WTC11 (cell line): ENCODE results near the gene SCGB1D4. TPM values are rescaled to one million over a fixed set of nuclear protein-coding genes. Genes with fewer than 3 reads are reported as not detected.

ENCODE experiments used
- ATAC-seq: fragments of 200-7000 bp; cut with Tn5 transposase; 2 replicates; pipeline ENCODE4 v1.10.0; 2021; ENCODE audit warnings: mild to moderate bottlenecking, moderate library complexity
- CTCF ChIA-PET: fragments of 300-600 bp; sonication (Branson Sonifier 250); formaldehyde crosslinking; loops from one replicate; lab custom pipeline; 2021; ENCODE audit warnings: antibody characterized with exemption; lab: Charles Lee
- POLR2A ChIA-PET: fragments of 350-600 bp; sonication (Branson Sonifier 250); formaldehyde crosslinking; loops from one replicate; lab custom pipeline; 2021; ENCODE audit warnings: antibody characterized with exemption; lab: Charles Lee
- DNase-seq: peaks from one replicate; pipeline ENCODE4 v3.0.0; 2021; ENCODE audit warnings: low spot score
- H3K27ac Mint-ChIP-seq: 2 replicates; pipeline ENCODE4 v1.8.0; 2021; ENCODE audit warnings: mixed read lengths
- H3K27me3 Mint-ChIP-seq: 2 replicates; pipeline ENCODE4 v1.8.0; 2021; ENCODE audit warnings: low read depth, mild to moderate bottlenecking, moderate library complexity, mixed read lengths
- H3K36me3 Mint-ChIP-seq: 2 replicates; pipeline ENCODE4 v1.8.0; 2021; ENCODE audit warnings: mixed read lengths
- H3K4me1 Mint-ChIP-seq: 2 replicates; pipeline ENCODE4 v1.8.0; 2022; ENCODE audit warnings: mixed read lengths
- H3K4me3 Mint-ChIP-seq: 2 replicates; pipeline ENCODE4 v1.8.0; 2021; ENCODE audit warnings: mild to moderate bottlenecking, moderate library complexity, mixed read lengths
- H3K9me3 Mint-ChIP-seq: 2 replicates; pipeline ENCODE4 v1.8.0; 2021; ENCODE audit warnings: mixed read lengths
- CBFB ChIP-seq: sonication (generic); formaldehyde crosslinking; IDR thresholded peaks from 2 replicates; pipeline ENCODE4 v1.8.1; 2022; ENCODE audit warnings: mild to moderate bottlenecking, low read depth, missing genetic modification reagents
- FOXJ3 ChIP-seq: sonication (generic); formaldehyde crosslinking; IDR thresholded peaks from 2 replicates; pipeline ENCODE4 v1.9.0; 2021; ENCODE audit warnings: missing genetic modification reagents, mild to moderate bottlenecking, borderline replicate concordance
- FOXP4 ChIP-seq: sonication (generic); formaldehyde crosslinking; IDR thresholded peaks from 2 replicates; pipeline ENCODE4 v1.8.0; 2022; ENCODE audit warnings: mild to moderate bottlenecking, missing genetic modification reagents
- JUN ChIP-seq: sonication (generic); formaldehyde crosslinking; IDR thresholded peaks from 2 replicates; pipeline ENCODE4 v1.8.0; 2023; ENCODE audit warnings: mild to moderate bottlenecking, missing genetic modification reagents
- NFATC4 ChIP-seq: fragments of 250-450 bp; sonication (Bioruptor Pico); IDR thresholded peaks from 2 replicates; pipeline ENCODE4 v1.9.0; 2021; ENCODE audit warnings: mild to moderate bottlenecking
- NFYB ChIP-seq: sonication (generic); formaldehyde crosslinking; conservative IDR thresholded peaks from 2 replicates; pipeline ENCODE4 v1.8.0; 2022; ENCODE audit warnings: low read depth, missing genetic modification reagents
- NR1H2 ChIP-seq: sonication (generic); formaldehyde crosslinking; IDR thresholded peaks from 2 replicates; pipeline ENCODE4 v1.9.0; 2021; ENCODE audit warnings: mild to moderate bottlenecking, moderate library complexity, missing genetic modification reagents
- OVOL2 ChIP-seq: fragments of 250-450 bp; sonication (Bioruptor Pico); IDR thresholded peaks from 2 replicates; pipeline ENCODE4 v1.9.0; 2021; ENCODE audit warnings: mild to moderate bottlenecking, borderline replicate concordance
- SOX15 ChIP-seq: fragments of 250-450 bp; sonication (Bioruptor Pico); IDR thresholded peaks from 2 replicates; pipeline ENCODE4 v1.9.0; 2021; ENCODE audit warnings: mild to moderate bottlenecking
- USF2 ChIP-seq: sonication (generic); formaldehyde crosslinking; IDR thresholded peaks from 2 replicates; pipeline ENCODE4 v1.8.1; 2023; ENCODE audit warnings: mild to moderate bottlenecking, missing genetic modification reagents, moderate library complexity
- ZNF232 ChIP-seq: sonication (generic); formaldehyde crosslinking; IDR thresholded peaks from 2 replicates; pipeline ENCODE4 v1.8.0; 2022; ENCODE audit warnings: mild to moderate bottlenecking, missing genetic modification reagents
- ZNF281 ChIP-seq: sonication (generic); formaldehyde crosslinking; IDR thresholded peaks from 2 replicates; pipeline ENCODE4 v1.8.0; 2023; ENCODE audit warnings: mild to moderate bottlenecking, missing genetic modification reagents
- ZNF512 ChIP-seq: sonication (generic); formaldehyde crosslinking; IDR thresholded peaks from 2 replicates; pipeline ENCODE4 v1.8.1; 2022; ENCODE audit warnings: missing genetic modification reagents, borderline replicate concordance
- total RNA-seq: library from RNA; stranded (reverse); gene quantifications from 3 replicates; pipeline ENCODE4 v1.2.3, GENCODE V29; 2021
- TF ChIP-seq, protein P1 (sequence below): sonication (generic); formaldehyde crosslinking; IDR thresholded peaks from 2 replicates; pipeline ENCODE4 v1.8.0; 2022; ENCODE audit warnings: mild to moderate bottlenecking, missing genetic modification reagents
- TF ChIP-seq, protein P2 (sequence below): fragments of 250-450 bp; sonication (Bioruptor Pico); IDR thresholded peaks from 2 replicates; pipeline ENCODE4 v1.8.0; 2021; ENCODE audit warnings: mild to moderate bottlenecking

The SCGB1D4 gene
- total RNA-seq, 1 experiment from 2014 or later, result not detected

- H3K27ac Mint-ChIP-seq, result no peak overlapping the region
- no peak overlapping the region for H3K4me3 Mint-ChIP-seq
- ATAC-seq, result no peak
- peaks cover 3% of the 10 kb centered on the region; the same call in 1 of the 2 replicates for H3K27me3 Mint-ChIP-seq
- ChIA-PET POLR2A (no interaction called here), CTCF (no interaction called here)
- no peak for DNase-seq
- no peaks in the 10 kb centered on the region for H3K4me1 Mint-ChIP-seq
- no peak for TF ChIP-seq FOXJ3 (CRISPR knock-in tag)
- no peak for TF ChIP-seq NR1H2
- TF ChIP-seq FOXP4, result no peak
- TF ChIP-seq, protein P1, sequence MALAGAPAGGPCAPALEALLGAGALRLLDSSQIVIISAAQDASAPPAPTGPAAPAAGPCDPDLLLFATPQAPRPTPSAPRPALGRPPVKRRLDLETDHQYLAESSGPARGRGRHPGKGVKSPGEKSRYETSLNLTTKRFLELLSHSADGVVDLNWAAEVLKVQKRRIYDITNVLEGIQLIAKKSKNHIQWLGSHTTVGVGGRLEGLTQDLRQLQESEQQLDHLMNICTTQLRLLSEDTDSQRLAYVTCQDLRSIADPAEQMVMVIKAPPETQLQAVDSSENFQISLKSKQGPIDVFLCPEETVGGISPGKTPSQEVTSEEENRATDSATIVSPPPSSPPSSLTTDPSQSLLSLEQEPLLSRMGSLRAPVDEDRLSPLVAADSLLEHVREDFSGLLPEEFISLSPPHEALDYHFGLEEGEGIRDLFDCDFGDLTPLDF (CRISPR knock-in tag), result no peak
- no peak for TF ChIP-seq CBFB (CRISPR knock-in tag)
- TF ChIP-seq, protein P2, sequence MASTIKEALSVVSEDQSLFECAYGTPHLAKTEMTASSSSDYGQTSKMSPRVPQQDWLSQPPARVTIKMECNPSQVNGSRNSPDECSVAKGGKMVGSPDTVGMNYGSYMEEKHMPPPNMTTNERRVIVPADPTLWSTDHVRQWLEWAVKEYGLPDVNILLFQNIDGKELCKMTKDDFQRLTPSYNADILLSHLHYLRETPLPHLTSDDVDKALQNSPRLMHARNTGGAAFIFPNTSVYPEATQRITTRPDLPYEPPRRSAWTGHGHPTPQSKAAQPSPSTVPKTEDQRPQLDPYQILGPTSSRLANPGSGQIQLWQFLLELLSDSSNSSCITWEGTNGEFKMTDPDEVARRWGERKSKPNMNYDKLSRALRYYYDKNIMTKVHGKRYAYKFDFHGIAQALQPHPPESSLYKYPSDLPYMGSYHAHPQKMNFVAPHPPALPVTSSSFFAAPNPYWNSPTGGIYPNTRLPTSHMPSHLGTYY (CRISPR knock-in tag), result no peak
- no peak for TF ChIP-seq ZNF512 (CRISPR knock-in tag)
- no peak for TF ChIP-seq NFATC4 (CRISPR knock-in tag)
- no peak for TF ChIP-seq USF2 (CRISPR knock-in tag)
- TF ChIP-seq ZNF281 (CRISPR knock-in tag), result no peak
- TF ChIP-seq JUN (CRISPR knock-in tag), result no peak
- TF ChIP-seq OVOL2 (CRISPR knock-in tag), result no peak
- TF ChIP-seq SOX15 (CRISPR knock-in tag), result no peak
- H3K36me3 Mint-ChIP-seq, result peaks cover 6% of the 10 kb centered on the region; the same call in 1 of the 2 replicates
- H3K9me3 Mint-ChIP-seq, result peaks cover 23% of the 10 kb centered on the region
Measured at GRCh38 chr11:62307950-62308349, 9.1 kb upstream of the SCGB1D4 start.

DNA sequence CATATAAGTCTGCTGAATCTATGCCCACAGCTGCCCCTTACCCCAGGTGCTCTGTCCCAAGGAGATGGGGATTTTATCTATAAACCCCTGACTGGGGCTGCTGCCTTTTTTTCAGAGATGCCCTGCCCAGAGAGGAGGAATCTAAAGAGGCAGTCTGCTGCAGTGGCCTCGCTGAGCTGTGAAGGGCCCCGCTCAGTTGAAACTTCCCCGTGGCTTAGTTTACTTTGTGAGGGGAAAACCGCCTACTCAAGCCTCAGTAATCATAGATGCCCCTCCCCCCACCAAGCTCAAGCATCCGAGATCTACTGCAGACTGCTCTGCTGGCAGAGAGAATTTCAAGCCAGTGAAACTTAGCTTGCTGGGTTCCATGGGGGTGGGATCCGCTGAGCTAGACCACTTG is 7.4 kb upstream of the SCGB1D4 start:
- ATAC-seq (no peak), DNase-seq (no peak)
- Mint-ChIP-seq H3K27ac (no peak overlapping the region), H3K4me1 (no peaks in the 10 kb centered on the region), H3K27me3 (peaks cover 5% of the 10 kb centered on the region), H3K4me3 (no peak overlapping the region), H3K9me3 (peaks cover 23% of the 10 kb centered on the region), H3K36me3 (peaks cover 6% of the 10 kb centered on the region; the same call in 1 of the 2 replicates)
- CTCF ChIA-PET, result interaction anchor here (0.7 to 1.6 kb wide), 7 partner anchors 9 to 436 kb away, joined by 3 to 9 read pairs (median 4); no protein-coding TSS in a partner anchor
- POLR2A ChIA-PET, result no interaction called here
- TF ChIP-seq NFYB (CRISPR knock-in tag) (no peak), ZNF232 (CRISPR knock-in tag) (no peak)
